SIG-M5 (cell line): ENCODE data around the gene KCNIP4.

Experiments used
- DNase-seq: peaks from one replicate; lab custom pipeline; 2025; lab: John Stamatoyannopoulos, UW

Gene KCNIP4

DNA sequence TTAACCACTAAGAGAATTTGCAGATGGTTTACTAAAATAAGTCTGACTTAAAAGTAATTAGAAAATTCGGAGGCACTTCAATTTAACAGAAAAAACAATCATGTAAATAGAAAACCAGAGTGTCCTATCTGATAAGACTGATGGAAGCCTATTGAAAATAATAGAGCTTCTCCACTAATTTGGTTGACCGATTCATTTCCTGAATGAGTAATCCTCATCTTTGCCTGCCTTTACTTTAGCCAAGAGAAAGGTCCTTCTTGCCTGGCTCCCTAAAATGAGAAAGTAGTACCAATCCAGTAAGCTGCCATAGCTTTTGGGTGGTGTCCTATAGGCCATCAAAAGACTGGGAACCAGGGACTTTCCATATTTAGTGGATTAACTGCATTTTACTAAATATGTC lies 48.4 kb downstream of the KCNIP4 start:
- no peak for DNase-seq

DNA sequence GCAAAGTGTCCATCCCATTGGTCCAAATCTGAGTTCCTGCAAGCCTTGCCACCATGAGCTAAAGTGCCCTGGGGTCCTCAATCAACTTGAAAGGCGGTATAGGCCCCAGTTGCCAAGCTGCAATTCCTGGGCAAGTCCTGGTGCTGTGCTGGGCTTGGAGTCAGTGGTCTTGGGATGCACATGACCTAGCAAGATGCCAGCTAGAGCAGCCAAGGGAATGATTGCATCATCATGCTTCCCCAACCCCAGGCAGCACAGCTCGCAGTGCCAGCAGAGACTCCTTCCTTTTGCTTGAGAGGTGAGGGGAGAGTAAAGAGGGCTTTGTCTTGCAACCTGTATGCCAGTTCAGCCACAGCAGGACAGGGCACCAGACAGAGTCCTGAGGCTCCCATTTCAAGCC lies 50.5 kb downstream of the KCNIP4 start:
- no peak for DNase-seq

DNA sequence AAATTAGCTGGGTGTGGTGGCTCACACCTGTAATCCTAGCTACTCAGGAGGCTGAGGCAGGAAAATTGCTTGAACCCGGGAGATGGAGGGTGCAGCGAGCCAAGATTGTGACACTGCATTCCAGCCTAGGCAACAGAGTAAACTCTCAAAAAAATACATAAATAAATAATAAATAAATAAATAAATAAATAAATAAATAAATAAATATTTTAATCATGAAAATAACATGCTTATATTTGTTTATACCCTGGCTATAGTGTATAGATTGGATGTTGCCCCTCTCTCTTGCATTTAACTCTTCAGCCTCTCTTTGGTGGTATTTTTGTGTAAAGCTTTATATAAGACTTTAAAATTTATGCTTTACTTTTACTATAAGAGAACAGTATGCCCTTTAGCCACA lies 51.8 kb downstream of the KCNIP4 start:
- DNase-seq: no peak

- no peak for DNase-seq
These were observed 55.4 kb downstream of the KCNIP4 start for GRCh38 chr4:21893136-21893535.

GRCh38 chr4:21890231-21890630 lies 58.3 kb downstream of the KCNIP4 start:
- DNase-seq: no peak

GRCh38 chr4:21888195-21888976 lies 60.2 kb downstream of the KCNIP4 start:
- DNase-seq: no peak

DNA sequence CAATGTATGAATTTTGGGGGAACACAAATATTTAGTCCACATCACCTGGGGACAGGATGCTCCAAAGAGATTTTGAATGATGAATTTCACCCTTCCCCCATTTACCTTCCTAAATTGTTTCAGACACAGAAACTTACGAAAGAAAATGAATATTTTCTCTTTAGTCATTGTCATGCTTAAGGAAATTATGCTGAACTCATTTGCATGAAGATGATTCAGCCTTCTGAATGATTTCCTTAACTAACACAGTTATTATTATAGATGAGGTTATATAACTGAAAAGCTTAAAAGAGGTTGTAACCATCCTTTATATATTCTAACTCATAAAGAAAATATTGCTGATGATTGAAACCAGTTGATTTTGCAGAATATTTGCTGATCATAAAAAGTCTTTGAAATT lies 61.1 kb downstream of the KCNIP4 start:
- DNase-seq: no peak

GRCh38 chr4:21885770-21886169 lies 62.8 kb downstream of the KCNIP4 start:
- DNase-seq: no peak

DNA sequence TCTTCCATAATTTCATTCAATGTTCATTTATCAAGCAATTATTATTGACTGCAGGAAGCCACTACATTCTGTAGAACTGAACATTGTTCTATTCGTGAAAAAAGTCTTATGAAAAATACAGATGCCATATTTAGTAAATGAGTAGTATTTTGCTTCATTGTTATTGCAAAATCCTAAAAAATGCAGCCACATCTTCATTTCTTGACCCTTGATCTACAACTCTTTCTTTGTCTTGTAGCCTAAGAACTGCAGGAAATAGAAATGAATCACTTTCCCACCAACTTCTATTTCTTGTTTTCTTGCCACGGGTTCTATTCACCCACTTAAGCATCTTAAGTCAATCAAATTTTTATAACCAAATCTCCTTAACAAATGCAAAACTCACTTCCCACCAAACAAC lies 63.3 kb downstream of the KCNIP4 start:
- no peak for DNase-seq

- DNase-seq: no peak
These were observed 64.0 kb downstream of the KCNIP4 start for GRCh38 chr4:21884615-21885014.

DNA sequence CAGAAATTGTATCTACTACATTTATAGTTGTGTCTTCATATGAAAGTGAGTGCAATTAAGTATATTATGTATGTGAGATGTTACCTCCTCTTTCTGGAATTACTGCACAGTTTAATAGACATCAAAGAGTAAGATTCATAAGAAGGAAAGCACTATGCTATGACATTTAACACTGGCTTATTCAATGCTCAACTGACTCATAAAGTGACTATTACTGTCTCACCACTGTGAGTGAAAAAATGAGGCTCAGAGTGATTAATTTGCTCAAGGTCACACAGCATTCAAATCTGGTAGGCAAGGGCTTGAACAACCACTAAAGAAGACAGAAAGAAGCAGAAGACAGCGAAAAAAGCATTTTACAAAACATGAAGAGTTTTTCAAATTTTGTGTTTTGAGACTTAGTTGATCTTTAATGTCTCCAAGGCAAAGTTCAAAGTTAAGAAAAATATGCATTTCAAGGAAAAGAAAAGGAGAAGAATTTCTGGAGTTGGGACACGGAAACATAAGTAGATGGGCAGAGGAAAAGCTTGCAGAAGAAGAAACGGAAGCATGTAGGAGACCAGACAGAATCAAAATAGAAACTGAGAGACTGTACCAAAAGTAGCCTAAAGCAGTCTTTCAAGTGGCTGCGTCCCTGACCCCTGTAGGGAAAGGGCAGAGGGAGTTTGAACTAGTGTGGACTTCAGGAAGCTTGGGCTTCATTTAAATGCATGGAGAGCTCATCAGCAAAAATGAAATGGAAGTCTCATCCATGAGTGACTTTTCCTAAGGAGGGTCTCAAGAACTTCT lies 66.3 kb downstream of the KCNIP4 start:
- no peak for DNase-seq

- DNase-seq: no peak
These were observed 69.4 kb downstream of the KCNIP4 start for GRCh38 chr4:21879187-21879586.

DNA sequence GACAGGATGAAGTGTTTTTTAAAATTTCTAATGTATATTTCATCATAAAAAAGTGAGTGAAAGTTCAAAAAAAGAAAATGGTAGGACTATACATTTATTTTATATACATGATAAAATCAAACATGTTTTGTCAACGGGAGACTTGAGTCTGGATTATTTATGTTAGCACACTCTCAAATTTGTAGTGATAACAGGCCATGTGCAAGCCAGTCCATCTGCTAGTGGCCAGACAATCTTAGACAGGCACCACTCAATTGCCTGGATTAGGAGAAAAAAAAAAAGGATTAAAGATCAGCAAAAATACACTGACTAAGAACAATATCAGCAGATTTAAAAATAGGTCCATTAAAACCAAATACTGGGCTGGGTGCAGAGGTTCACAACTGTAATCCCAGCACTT lies 71.9 kb downstream of the KCNIP4 start:
- no peak for DNase-seq

- no peak for DNase-seq
These were observed 75.4 kb downstream of the KCNIP4 start for GRCh38 chr4:21873145-21873544.

DNA sequence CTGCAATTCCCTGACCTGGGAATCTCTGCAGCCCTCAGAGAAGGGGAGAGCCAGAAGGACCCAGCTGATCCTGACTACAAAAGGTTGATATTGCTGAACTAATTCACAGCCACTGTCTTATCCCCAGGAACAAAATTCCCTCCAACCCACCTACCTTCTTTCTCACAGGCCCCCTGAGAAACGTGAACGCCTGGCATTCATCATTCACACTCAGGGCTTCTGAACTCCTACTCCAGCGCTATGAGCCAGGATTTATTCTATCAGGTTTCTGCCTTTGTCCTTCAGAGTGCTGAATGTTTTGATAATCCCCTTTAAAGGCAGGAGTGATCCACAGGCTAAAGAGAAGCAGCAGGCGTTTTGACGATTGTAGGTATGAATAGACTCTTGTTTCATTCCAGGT lies 76.5 kb downstream of the KCNIP4 start:
- no peak for DNase-seq

DNA sequence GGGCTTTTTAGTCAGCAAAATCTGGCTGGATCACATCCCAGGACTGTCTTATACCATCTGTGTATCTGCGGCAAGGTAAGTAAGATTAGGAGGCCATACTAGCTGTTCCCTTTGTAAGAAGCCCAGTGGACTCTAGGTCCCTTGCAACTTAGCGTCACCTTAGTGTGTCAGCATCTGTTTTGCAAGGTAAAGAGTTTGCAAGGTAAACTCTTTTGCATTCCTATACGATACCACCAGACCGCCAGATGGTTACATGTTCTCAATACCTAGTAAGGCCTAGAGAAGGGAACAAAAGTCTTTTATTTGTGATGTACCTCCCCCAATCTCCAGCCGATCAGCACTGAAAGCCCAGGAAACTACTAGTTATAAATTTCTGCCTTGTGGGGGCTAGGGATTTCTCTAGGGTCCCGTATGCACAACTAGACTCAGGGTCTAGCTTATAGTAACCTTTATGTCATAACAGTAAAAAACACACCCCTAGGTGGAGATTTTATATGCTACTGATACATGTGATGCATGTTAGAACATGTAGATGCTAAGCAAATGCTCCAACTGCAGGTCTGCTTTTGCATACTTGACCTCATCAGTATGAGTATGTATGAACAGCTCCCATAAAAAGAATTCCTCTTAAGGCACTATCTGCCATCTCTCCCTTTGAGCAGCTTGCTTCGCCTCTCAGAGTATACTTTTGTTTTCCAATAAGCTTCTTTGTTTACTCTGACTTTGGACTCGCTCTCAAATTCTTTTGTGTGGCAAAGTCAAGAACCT lies 78.4 kb downstream of the KCNIP4 start:
- DNase-seq: no peak

GRCh38 chr4:21864686-21865085 lies 83.9 kb downstream of the KCNIP4 start:
- no peak for DNase-seq

DNA sequence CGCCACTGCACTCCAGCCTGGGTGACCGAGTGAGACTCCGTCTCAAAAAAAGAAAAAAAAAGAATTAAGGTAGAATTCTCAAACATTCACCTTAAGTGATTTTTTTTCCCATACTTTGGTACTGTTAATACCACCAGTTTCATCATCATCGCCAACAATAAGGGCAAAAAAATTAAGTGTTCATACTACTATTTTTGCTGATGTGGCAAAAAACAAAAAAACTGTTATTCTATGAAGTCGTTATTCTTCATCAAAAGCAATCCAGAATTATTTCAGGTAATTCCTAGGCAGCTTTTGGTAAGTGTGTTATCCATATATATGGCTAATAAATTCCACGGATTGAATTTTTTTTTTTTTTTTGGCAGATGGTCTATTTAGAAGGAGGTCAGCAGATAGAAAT lies 85.7 kb downstream of the KCNIP4 start:
- DNase-seq: no peak

GRCh38 chr4:21858971-21859370 lies 89.6 kb downstream of the KCNIP4 start:
- no peak for DNase-seq

- no peak for DNase-seq
These were observed 91.8 kb downstream of the KCNIP4 start for GRCh38 chr4:21856754-21857153.

- DNase-seq: no peak
These were observed 92.3 kb downstream of the KCNIP4 start for GRCh38 chr4:21856301-21856700.

DNA sequence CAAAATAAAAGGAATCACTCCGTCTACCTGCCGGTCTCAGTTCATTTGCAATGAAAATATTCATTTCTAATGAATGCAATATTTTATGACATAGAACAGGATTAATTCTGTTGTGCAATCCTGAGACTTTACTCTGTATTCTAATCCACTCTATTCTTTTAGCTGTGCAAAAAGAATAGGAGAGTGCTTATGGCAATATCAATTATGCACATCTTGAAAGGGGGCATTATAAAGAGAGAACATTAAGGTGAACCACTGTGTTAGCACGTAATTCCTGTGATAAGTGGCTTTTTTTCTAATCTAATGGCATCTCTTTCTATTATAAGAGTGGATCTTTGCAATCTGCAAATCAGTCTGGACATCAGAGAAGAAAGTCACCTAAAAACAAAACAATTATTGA lies 99.5 kb downstream of the KCNIP4 start:
- DNase-seq: no peak

DNA sequence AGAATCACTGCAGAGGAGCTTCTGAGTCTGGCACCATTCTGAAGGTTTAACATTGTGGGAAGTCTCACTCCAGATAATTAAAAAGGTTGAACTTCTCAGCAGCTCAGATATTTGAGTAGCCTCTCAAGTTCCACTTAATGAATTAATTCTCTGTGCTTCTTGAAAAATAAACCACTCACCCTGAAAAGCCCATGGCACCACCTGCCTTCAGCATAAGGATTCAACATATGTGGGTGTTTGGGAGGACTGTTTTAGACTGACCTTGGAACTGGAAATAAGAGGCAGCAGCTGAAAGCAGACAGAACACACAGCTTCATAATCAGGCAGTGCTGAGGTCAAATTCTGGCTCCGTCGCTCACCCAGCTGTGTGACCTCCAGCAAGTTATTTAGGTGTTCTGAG lies 100.6 kb downstream of the KCNIP4 start:
- DNase-seq: no peak
